Measurements from ENCODE around the gene MCCD1. TPM values are rescaled to one million over a fixed set of nuclear protein-coding genes. Genes with fewer than 3 reads are reported as not detected.

MCCD1 gene
- total RNA-seq, 4 donors from 2014 or later = not detected

- TF ChIP-seq CTCF (IDR thresholded peaks at IDR 0.05; ENCODE audit: low read depth) = no peak
Measured at GRCh38 chr6:31510007-31510406, 18.8 kb upstream of the MCCD1 start.

DNA sequence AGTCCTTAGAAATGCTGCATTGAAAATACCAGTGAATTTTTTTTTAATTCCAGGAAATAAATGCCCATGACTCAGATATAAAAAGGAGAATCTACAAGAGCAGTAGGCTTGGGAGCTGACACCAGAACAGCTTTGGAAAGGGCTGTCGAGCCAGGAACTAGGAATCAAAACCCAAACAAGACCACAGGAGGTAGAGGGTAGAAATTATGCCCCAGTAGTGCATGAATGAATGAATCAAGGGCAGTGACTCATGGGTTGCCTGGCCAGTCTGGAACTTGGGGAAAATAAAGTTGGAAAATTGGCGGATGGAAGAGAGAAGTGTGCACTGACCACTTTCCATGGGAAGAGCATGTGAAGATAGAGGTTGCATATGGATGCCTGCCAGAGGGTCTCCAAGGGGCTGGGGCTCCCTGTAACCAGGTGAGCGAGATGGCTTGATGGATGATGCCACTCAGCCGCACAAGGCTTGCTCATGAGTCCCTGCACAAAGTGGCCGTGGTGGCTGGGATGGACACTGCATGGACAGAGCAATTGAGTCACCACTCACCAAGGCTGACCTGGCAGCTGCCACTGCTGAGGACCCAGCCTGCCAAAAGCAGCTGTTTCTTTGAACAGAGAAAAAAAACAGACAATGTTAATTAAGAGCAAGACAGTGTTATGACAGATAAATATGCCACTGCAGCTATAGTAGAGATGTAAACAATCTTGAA is 15.2 kb upstream of the MCCD1 start:
- no peak for TF ChIP-seq CTCF (IDR thresholded peaks at IDR 0.05; ENCODE audit: low read depth)

GRCh38 chr6:31521835-31522234 is 6.9 kb upstream of the MCCD1 start:
- TF ChIP-seq CTCF (IDR thresholded peaks at IDR 0.05; ENCODE audit: low read depth) = no peak

GRCh38 chr6:31525553-31525931 is 3.2 kb upstream of the MCCD1 start:
- no peak for TF ChIP-seq CTCF (IDR thresholded peaks at IDR 0.05; ENCODE audit: low read depth)

GRCh38 chr6:31525932-31526591 is 2.7 kb upstream of the MCCD1 start:
- no peak for TF ChIP-seq CTCF (IDR thresholded peaks at IDR 0.05; ENCODE audit: low read depth)

DNA sequence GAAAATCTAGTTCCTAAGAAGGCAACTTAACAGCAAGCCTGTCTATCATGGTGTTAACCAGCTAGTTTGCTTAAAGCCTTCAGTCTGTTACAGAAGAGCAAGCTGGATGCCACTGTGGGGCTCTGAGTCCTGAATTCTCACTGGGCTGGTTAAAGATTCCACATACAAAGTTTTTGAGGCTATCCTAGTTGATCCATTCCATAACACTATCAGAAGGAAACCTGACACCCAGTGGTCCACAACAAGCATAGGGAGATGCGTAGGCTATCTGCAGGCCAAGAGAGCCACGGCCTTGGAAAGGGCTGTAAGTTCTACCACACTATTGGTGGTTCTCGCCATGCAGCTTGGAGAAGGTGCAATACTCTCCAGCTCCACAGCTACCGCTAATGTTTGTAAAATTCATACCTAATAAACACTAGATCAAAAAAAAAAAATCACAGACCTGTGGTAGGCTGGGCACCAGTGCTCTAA is 420 bp upstream of the MCCD1 start:
- no peak for TF ChIP-seq CTCF (IDR thresholded peaks at IDR 0.05; ENCODE audit: low read depth)

DNA sequence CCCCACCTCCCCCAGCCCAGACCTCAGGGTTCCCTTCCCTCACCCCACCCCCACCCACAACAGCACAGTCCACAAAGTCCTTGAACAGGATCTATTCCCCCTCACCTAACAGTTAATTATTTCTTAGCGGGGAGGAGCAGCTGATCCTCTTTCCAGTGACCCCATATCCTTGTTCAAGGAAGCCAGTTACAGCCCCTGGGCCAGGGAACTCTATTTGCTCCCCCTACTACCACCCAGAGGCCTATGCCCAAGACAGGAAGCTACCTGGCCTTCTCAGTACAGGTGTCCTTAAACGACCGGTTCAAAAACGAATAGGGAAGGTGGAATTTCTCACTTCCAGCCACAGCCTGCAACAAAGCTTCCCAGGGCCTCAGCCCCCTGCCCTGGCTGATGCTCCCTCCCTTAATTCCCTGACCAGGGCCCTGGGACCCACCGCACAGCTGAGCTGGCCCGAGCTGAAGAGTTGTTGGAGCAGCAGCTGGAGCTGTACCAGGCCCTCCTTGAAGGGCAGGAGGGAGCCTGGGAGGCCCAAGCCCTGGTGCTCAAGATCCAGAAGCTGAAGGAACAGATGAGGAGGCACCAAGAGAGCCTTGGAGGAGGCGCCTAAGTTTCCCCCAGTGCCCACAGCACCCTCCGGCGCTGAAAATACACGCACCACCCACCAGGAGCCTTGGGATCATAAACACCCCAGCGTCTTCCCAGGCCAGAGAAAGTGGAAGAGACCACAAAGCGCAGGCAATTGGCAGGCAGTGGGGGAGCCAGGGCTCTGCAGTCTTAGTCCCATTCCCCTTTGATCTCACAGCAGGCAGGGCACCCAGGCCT is 778 bp downstream of the MCCD1 start:
- no peak for TF ChIP-seq CTCF (IDR thresholded peaks at IDR 0.05; ENCODE audit: low read depth)
